GM12878 (cell line): Measurements from ENCODE around the gene KIF25. TPM values are rescaled to one million over a fixed set of nuclear protein-coding genes. Genes with fewer than 3 reads are reported as not detected.

Experiments used
- ATAC-seq: fragments of 200-7000 bp; cut with Tn5 transposase; 3 replicates; pipeline ENCODE4 v1.9.1; 2020; ENCODE audit warnings: mild to moderate bottlenecking, moderate library complexity
- BruUV-seq: library from RNA; stranded (reverse); fragments of 400-500 nt; replicated peaks from 2 replicates; lab custom pipeline; 2021; lab: Mats Ljungman, UMichigan
- CTCF ChIA-PET: fragments of 300-600 bp; sonication (Branson Sonifier 250); formaldehyde crosslinking; extraction: SDS; loops from one replicate; lab custom pipeline; 2021; ENCODE audit warnings: inconsistent platforms; lab: Yijun Ruan, JAX
- POLR2A ChIA-PET: fragments of 350-600 bp; formaldehyde crosslinking; extraction: SDS; loops from one replicate; lab custom pipeline; 2021; ENCODE audit warnings: inconsistent platforms; lab: Charles Lee
- RAD21 ChIA-PET: fragments of 300-600 bp; sonication (Branson Sonifier 250); formaldehyde crosslinking; loops from one replicate; lab custom pipeline; 2023; ENCODE audit warnings: antibody characterized with exemption; ENCODE audit not compliant: unreplicated experiment; lab: Charles Lee
- SMC1A ChIA-PET: fragments of 300-600 bp; sonication (Branson Sonifier 250); formaldehyde crosslinking; loops from one replicate; lab custom pipeline; 2023; ENCODE audit not compliant: unreplicated experiment, uncharacterized antibody; lab: Charles Lee
- DNase-seq: peaks from one replicate; pipeline ENCODE4 v3.0.0-alpha.2; 2011; ENCODE audit warnings: low read depth, low spot score
- FAIRE-seq: peaks from 3 replicates; lab custom pipeline; 2011; peaks lifted over from hg19 to GRCh38; lab: Jason Lieb, UNC
- H2AFZ ChIP-seq: 2 replicates; pipeline ENCODE4 v1.6.0; 2011; ENCODE audit warnings: low read depth, low read length, control low read depth; ENCODE audit not compliant: control insufficient read depth
- H3K27ac ChIP-seq: 2 replicates; pipeline ENCODE4 v1.5.1; 2011; ENCODE audit warnings: control low read depth; ENCODE audit not compliant: control insufficient read depth, insufficient read depth
- H3K27me3 ChIP-seq, 2 experiments: replicated peaks in 1 of 2; 2 replicates each; pipeline versions ENCODE4 v1.6.0 to v1.6.1; 2011; ENCODE audit warnings: low read length in 1 of 2; ENCODE audit not compliant: control insufficient read depth in 2 of 2, insufficient read depth in 2 of 2
- H3K36me3 ChIP-seq, 2 experiments: 2 replicates each; pipeline ENCODE4 v1.5.1; 2011; ENCODE audit warnings: low read length in 1 of 2; ENCODE audit not compliant: control insufficient read depth in 2 of 2, insufficient read depth in 2 of 2
- H3K4me1 ChIP-seq: 2 replicates; pipeline ENCODE4 v1.6.1; 2011; ENCODE audit warnings: mild to moderate bottlenecking, low read length, moderate library complexity, mixed read lengths; ENCODE audit not compliant: control insufficient read depth, insufficient read depth
- H3K4me2 ChIP-seq: 2 replicates; pipeline ENCODE4 v1.6.0; 2011; ENCODE audit warnings: control low read depth; ENCODE audit not compliant: control insufficient read depth, insufficient read depth
- H3K4me3 ChIP-seq: fragments of 200-600 bp; sonication (generic); 2 replicates; pipeline ENCODE4 v1.5.1; 2016
- H3K79me2 ChIP-seq: 2 replicates; pipeline ENCODE4 v1.6.0; 2011; ENCODE audit warnings: low read length; ENCODE audit not compliant: control insufficient read depth, insufficient read depth
- H3K9ac ChIP-seq: 2 replicates; pipeline ENCODE4 v1.8.0; 2011; ENCODE audit warnings: low read length, control low read depth, mixed read lengths; ENCODE audit not compliant: control insufficient read depth, insufficient read depth
- H3K9me3 ChIP-seq: replicated peaks from 3 replicates; pipeline ENCODE4 v1.5.1; 2011; ENCODE audit warnings: mild to moderate bottlenecking, low read length; ENCODE audit not compliant: control insufficient read depth, insufficient read depth
- H4K20me1 ChIP-seq: 2 replicates; pipeline ENCODE4 v1.6.0; 2011; ENCODE audit not compliant: control insufficient read depth, insufficient read depth
- FOXK2 ChIP-seq: fragments of 450-650 bp; IDR thresholded peaks from 2 replicates; pipeline ENCODE4 v1.6.1; 2017; ENCODE audit warnings: mild to moderate bottlenecking, moderate library complexity
- IRF4 ChIP-seq: IDR thresholded peaks from 2 replicates; pipeline ENCODE4 v1.6.1; 2011; ENCODE audit warnings: low read depth, low read length
- MXI1 ChIP-seq: fragments of 150-350 bp; IDR thresholded peaks from 2 replicates; pipeline ENCODE4 v1.6.1; 2011; ENCODE audit warnings: low read depth, mild to moderate bottlenecking, inconsistent platforms, low read length, improper control_type of control experiment
- NR2F1 ChIP-seq: fragments of 450-650 bp; conservative IDR thresholded peaks from 2 replicates; pipeline ENCODE4 v1.6.1; 2017; ENCODE audit warnings: mild to moderate bottlenecking
- PRDM15 ChIP-seq: fragments of 450-650 bp; formaldehyde crosslinking; IDR thresholded peaks from 2 replicates; pipeline ENCODE4 v1.4.0; 2020; ENCODE audit warnings: mild to moderate bottlenecking, moderate library complexity
- WRNIP1 ChIP-seq: IDR thresholded peaks from 2 replicates; pipeline ENCODE4 v1.6.1; 2011; ENCODE audit warnings: low read depth, low read length, improper control_type of control experiment, borderline replicate concordance
- ZNF622 ChIP-seq: fragments of 450-650 bp; IDR thresholded peaks from 2 replicates; pipeline ENCODE4 v1.6.1; 2017; ENCODE audit warnings: mild to moderate bottlenecking, inconsistent platforms
- WGBS: methylation state at CpG from one replicate; pipeline ENCODE4 v1.1.6; 2016; ENCODE audit warnings: low lambda C conversion rate; ENCODE audit not compliant: insufficient replicate concordance, insufficient coverage; ENCODE audit errors: missing lambda C conversion rate; 5-methylcytosine and 5-hydroxymethylcytosine counted together
- in situ Hi-C: fragments of 300-500 bp; cut with MboI; formaldehyde crosslinking; loops from 9 replicates; pipeline ENCODE4 v1.14.3; 2018; ENCODE audit warnings: mixed read lengths
- intact Hi-C: fragments of 100-400 bp; cut with micrococcal nuclease; formaldehyde crosslinking; loops from one replicate; pipeline ENCODE4 v1.14.2; 2022; ENCODE audit not compliant: unreplicated experiment
- polyA plus RNA-seq, 11 experiments: library from polyadenylated mRNA; depleted of rRNA in 4 of 11; unstranded in 6 of 11; stranded (reverse) in 5 of 11; fragments of >200 nt; fragmentation: Nextera tagmentation in 4 of 11; fragmentation: Illumina TruSeq in 1 of 11; extraction: Ambion mirVana in 4 of 11; extraction: Trizol in 1 of 11; gene quantifications; 1 replicate in 1 of 11; 2 replicates in 10 of 11; pipeline versions ENCODE4 v1.2.1 to v1.2.3, GENCODE V29; 2011 to 2016; ENCODE audit warnings: inconsistent platforms in 2 of 11, missing spikeins in 2 of 11, low read depth in 1 of 11
- total RNA-seq, 4 experiments: library from RNA; depleted of rRNA in 3 of 4; stranded (reverse); fragments of >200 nt in 3 of 4; fragmentation: Illumina TruSeq in 1 of 4; extraction: Trizol in 1 of 4; gene quantifications; 2 replicates each; pipeline versions ENCODE4 v1.2.1 to v1.2.3, GENCODE V29; 2013 to 2021
- TF ChIP-seq, protein P1 (sequence below): fragments of 450-650 bp; IDR thresholded peaks from 2 replicates; pipeline ENCODE4 v1.6.1; 2017; ENCODE audit warnings: mild to moderate bottlenecking, low read depth, inconsistent platforms; ENCODE audit not compliant: poor library complexity, severe bottlenecking

Gene KIF25
- total and polyA plus RNA-seq, 10 of the 15 experiments (the other 5 are each of a cell fraction or from before 2014, with no cell fraction given), result not detected

- no peaks in the 10 kb centered on the region for H3K9me3 ChIP-seq
- no peak overlapping the region for H3K9ac ChIP-seq
- CTCF ChIA-PET, result no interaction called here
- ATAC-seq (no peak), DNase-seq (no peak), FAIRE-seq (no peak)
- no peaks in the 10 kb centered on the region for H4K20me1 ChIP-seq
- RAD21 ChIA-PET, result no interaction called here
- no peaks in the 10 kb centered on the region for H3K27me3 ChIP-seq
- in situ Hi-C loops, result no loop called here
- no peaks in the 10 kb centered on the region for H3K79me2 ChIP-seq
- POLR2A ChIA-PET, result no interaction called here
- TF ChIP-seq IRF4, result no peak
- TF ChIP-seq, protein P1, sequence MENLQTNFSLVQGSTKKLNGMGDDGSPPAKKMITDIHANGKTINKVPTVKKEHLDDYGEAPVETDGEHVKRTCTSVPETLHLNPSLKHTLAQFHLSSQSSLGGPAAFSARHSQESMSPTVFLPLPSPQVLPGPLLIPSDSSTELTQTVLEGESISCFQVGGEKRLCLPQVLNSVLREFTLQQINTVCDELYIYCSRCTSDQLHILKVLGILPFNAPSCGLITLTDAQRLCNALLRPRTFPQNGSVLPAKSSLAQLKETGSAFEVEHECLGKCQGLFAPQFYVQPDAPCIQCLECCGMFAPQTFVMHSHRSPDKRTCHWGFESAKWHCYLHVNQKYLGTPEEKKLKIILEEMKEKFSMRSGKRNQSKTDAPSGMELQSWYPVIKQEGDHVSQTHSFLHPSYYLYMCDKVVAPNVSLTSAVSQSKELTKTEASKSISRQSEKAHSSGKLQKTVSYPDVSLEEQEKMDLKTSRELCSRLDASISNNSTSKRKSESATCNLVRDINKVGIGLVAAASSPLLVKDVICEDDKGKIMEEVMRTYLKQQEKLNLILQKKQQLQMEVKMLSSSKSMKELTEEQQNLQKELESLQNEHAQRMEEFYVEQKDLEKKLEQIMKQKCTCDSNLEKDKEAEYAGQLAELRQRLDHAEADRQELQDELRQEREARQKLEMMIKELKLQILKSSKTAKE, result no peak
- no peak for TF ChIP-seq NR2F1
- no peak for TF ChIP-seq WRNIP1
- no peak for TF ChIP-seq ZNF622
- TF ChIP-seq PRDM15 (CRISPR knock-in tag), result no peak
- no peak for TF ChIP-seq FOXK2
- TF ChIP-seq MXI1, result no peak
- H3K4me1 ChIP-seq, result no peaks in the 10 kb centered on the region
- no TSS peak for BruUV-seq
- intact Hi-C loops, result no loop called here
- no peak overlapping the region for H3K27ac ChIP-seq
- no peak overlapping the region for H3K4me3 ChIP-seq
- SMC1A ChIA-PET, result no interaction called here
- H3K4me2 ChIP-seq, result no peak overlapping the region
- no peak overlapping the region for H2AFZ ChIP-seq
- peaks cover 7 to 10% of the 10 kb centered on the region in 2 experiments; a peak in 3 of 4 replicates for H3K36me3 ChIP-seq
- 98% methylated on average over 3 of the region's 3 CpGs for WGBS
Observed at GRCh38 chr6:167954151-167954550, 43.3 kb upstream of the KIF25 start.
